ENCODE measurements around the gene C22orf23. TPM values are rescaled to one million over a fixed set of nuclear protein-coding genes. Genes with fewer than 3 reads are reported as not detected.

The C22orf23 gene
- polyA plus RNA-seq, 4 donors, result 0.24 TPM; not detected in 2

DNA sequence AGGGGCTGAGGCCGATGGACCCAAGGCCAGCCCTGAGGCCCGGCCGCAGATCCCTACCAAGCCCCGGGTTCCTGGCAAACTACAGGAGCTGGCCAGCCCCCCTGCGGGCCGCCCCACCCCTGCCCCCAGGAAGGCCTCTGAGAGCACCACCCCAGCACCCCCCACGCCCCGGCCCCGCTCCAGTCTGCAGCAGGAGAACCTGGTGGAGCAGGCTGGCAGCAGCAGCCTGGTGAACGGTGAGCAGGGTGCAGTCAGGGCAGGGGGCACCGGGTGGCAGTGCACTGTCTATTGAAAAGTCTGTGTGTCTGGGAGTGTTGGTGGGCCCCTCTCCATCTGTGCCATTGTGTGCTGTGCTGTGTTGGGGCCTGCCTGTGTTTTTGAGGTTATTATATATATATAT, 31.2 kb downstream of the C22orf23 start:
- DNase-seq (no peak), FAIRE-seq (no peak)
- H3K4me1 ChIP-seq (ENCODE audit: control insufficient read depth in 3 of 3, insufficient read depth in 2 of 3, low read depth in 1 of 3, low read length in 2 of 3), result peaks cover 0 to 8% (median 0%) of the 10 kb centered on the region in 3 donors
- H3K4me3 ChIP-seq (ENCODE audit: low read depth in 1 of 3, low read length in 3 of 3), result no peak overlapping the region
- no peaks in the 10 kb centered on the region for H3K27me3 ChIP-seq (ENCODE audit: control insufficient read depth in 3 of 3, insufficient read depth in 3 of 3, low read length in 3 of 3)
- H3K27ac ChIP-seq (ENCODE audit: low read depth in 1 of 3, low read length in 2 of 3), result no peak overlapping the region
- 89 to 93% (median 90%) methylated on average over 11 of the region's 11 CpGs for WGBS, 3 donors
- no peaks in the 10 kb centered on the region for H3K9me3 ChIP-seq (ENCODE audit: control insufficient read depth in 2 of 2, insufficient read depth in 1 of 2, low read depth in 1 of 2, low read length in 1 of 2)
- peaks cover 11 to 83% (median 17%) of the 10 kb centered on the region in 3 donors for H3K36me3 ChIP-seq (ENCODE audit: control insufficient read depth in 3 of 3, insufficient read depth in 2 of 3, low read depth in 1 of 3, low read length in 3 of 3)

GRCh38 chr22:37920126-37920525, 33.3 kb downstream of the C22orf23 start:
- Histone ChIP-seq H3K27me3 (ENCODE audit: control insufficient read depth in 3 of 3, insufficient read depth in 3 of 3, low read length in 3 of 3) (no peaks in the 10 kb centered on the region), H3K9me3 (ENCODE audit: control insufficient read depth in 2 of 2, insufficient read depth in 1 of 2, low read depth in 1 of 2, low read length in 1 of 2) (no peaks in the 10 kb centered on the region), H3K4me1 (ENCODE audit: control insufficient read depth in 3 of 3, insufficient read depth in 2 of 3, low read depth in 1 of 3, low read length in 2 of 3) (peaks cover 0 to 8% (median 0%) of the 10 kb centered on the region in 3 donors), H3K27ac (ENCODE audit: low read depth in 1 of 3, low read length in 2 of 3) (no peak overlapping the region), H3K36me3 (ENCODE audit: control insufficient read depth in 3 of 3, insufficient read depth in 2 of 3, low read depth in 1 of 3, low read length in 3 of 3) (peaks cover 5 to 79% (median 11%) of the 10 kb centered on the region in 3 donors), H3K4me3 (ENCODE audit: low read depth in 1 of 3, low read length in 3 of 3) (no peak overlapping the region)
- DNase-seq (no peak), FAIRE-seq (no peak)
- 48 to 60% (median 58%) methylated on average over 5 of the region's 5 CpGs for WGBS, 3 donors

- Histone ChIP-seq H3K36me3 (ENCODE audit: control insufficient read depth in 3 of 3, insufficient read depth in 2 of 3, low read depth in 1 of 3, low read length in 3 of 3) (peaks cover 5 to 78% (median 7%) of the 10 kb centered on the region in 3 donors), H3K27ac (ENCODE audit: low read depth in 1 of 3, low read length in 2 of 3) (no peak overlapping the region), H3K9me3 (ENCODE audit: control insufficient read depth in 2 of 2, insufficient read depth in 1 of 2, low read depth in 1 of 2, low read length in 1 of 2) (no peaks in the 10 kb centered on the region), H3K4me3 (ENCODE audit: low read depth in 1 of 3, low read length in 3 of 3) (no peak overlapping the region), H3K4me1 (ENCODE audit: control insufficient read depth in 3 of 3, insufficient read depth in 2 of 3, low read depth in 1 of 3, low read length in 2 of 3) (peaks cover 0 to 8% (median 0%) of the 10 kb centered on the region in 3 donors), H3K27me3 (ENCODE audit: control insufficient read depth in 3 of 3, insufficient read depth in 3 of 3, low read length in 3 of 3) (no peaks in the 10 kb centered on the region)
- DNase-seq, result no peak
- FAIRE-seq, result no peak
- 85 to 92% (median 91%) methylated on average over 25 of the region's 25 CpGs for WGBS, 3 donors
Observed at GRCh38 chr22:37918580-37919270, 34.7 kb downstream of the C22orf23 start.

DNA sequence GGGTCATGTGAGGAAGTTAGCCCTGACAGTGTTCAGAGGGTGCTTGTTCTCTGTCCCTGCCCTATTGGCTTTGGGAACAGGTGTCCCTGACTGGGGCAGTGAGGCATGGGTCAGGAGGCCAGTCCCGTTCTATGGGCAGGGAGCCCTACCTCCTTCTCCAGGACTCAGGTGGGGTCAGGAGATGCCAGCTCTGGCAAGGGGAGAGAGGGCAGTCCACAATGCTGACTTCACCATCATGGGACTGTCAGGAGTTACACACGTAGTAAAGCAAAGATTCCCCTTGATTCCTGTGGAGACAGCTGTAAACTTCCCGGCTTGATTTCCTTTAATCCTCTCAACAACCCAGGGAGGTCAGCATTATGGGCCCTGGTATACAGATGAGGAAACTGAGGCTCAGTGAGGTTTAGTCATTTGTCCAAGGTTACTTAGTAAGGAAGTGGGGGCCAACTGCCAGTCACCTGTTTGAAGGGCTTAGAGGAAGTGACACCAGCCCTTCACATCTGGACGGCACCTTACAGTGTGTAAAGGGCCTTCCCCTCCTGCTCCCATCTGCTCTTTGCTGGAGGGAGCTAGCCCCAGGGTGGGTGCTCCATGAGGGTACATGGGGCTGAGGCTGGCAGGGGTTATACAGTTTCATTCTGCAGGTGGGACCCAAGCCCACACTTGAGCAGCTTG, 35.4 kb downstream of the C22orf23 start:
- Histone ChIP-seq H3K36me3 (ENCODE audit: control insufficient read depth in 3 of 3, insufficient read depth in 2 of 3, low read depth in 1 of 3, low read length in 3 of 3) (peaks cover 5 to 78% (median 10%) of the 10 kb centered on the region in 3 donors), H3K27ac (ENCODE audit: low read depth in 1 of 3, low read length in 2 of 3) (no peak overlapping the region), H3K4me1 (ENCODE audit: control insufficient read depth in 3 of 3, insufficient read depth in 2 of 3, low read depth in 1 of 3, low read length in 2 of 3) (peaks cover 0 to 8% (median 0%) of the 10 kb centered on the region in 3 donors), H3K27me3 (ENCODE audit: control insufficient read depth in 3 of 3, insufficient read depth in 3 of 3, low read length in 3 of 3) (no peaks in the 10 kb centered on the region), H3K9me3 (ENCODE audit: control insufficient read depth in 2 of 2, insufficient read depth in 1 of 2, low read depth in 1 of 2, low read length in 1 of 2) (no peaks in the 10 kb centered on the region), H3K4me3 (ENCODE audit: low read depth in 1 of 3, low read length in 3 of 3) (no peak overlapping the region)
- DNase-seq (peak in 1 of 2 donors; percentile 25), FAIRE-seq (no peak)
- 83 to 88% (median 87%) methylated on average over 4 of the region's 4 CpGs for WGBS, 3 donors

GRCh38 chr22:37916311-37916710, 37.1 kb downstream of the C22orf23 start:
- H3K27me3 ChIP-seq (ENCODE audit: control insufficient read depth in 3 of 3, insufficient read depth in 3 of 3, low read length in 3 of 3), result no peaks in the 10 kb centered on the region
- WGBS, 3 donors, result 90 to 94% (median 93%) methylated on average over 5 of the region's 5 CpGs
- FAIRE-seq (no peak), DNase-seq (no peak)
- H3K4me1 ChIP-seq (ENCODE audit: control insufficient read depth in 3 of 3, insufficient read depth in 2 of 3, low read depth in 1 of 3, low read length in 2 of 3), result peaks cover 0 to 8% (median 0%) of the 10 kb centered on the region in 3 donors
- H3K9me3 ChIP-seq (ENCODE audit: control insufficient read depth in 2 of 2, insufficient read depth in 1 of 2, low read depth in 1 of 2, low read length in 1 of 2), result no peaks in the 10 kb centered on the region
- H3K4me3 ChIP-seq (ENCODE audit: low read depth in 1 of 3, low read length in 3 of 3), result no peak overlapping the region
- no peak overlapping the region for H3K27ac ChIP-seq (ENCODE audit: low read depth in 1 of 3, low read length in 2 of 3)
- peaks cover 4 to 79% (median 10%) of the 10 kb centered on the region in 3 donors for H3K36me3 ChIP-seq (ENCODE audit: control insufficient read depth in 3 of 3, insufficient read depth in 2 of 3, low read depth in 1 of 3, low read length in 3 of 3)

DNA sequence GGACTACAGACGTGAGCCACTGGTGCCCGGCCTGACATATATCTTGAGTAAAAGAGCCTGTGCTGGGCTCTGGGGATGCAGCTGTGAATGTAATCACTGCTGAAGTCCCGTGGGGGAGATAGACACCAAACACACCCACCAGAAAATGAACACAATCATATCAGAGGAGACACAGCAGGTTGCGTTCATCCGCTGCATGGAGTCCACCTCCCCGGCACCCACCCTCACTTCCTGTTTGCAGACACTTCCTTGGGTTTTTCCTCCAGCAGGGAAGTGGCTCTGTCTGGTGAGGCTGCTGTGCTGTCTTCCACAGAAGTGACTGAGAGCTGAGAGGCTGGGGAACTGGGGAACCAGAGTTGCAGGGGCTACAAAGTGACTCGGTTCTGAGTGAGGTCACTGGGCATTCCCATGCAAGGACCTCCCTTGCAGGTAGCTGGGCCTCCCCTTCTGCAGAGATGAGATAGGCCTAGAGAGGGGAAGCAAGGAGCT, 40.1 kb downstream of the C22orf23 start:
- no peaks in the 10 kb centered on the region for H3K9me3 ChIP-seq (ENCODE audit: control insufficient read depth in 2 of 2, insufficient read depth in 1 of 2, low read depth in 1 of 2, low read length in 1 of 2)
- H3K36me3 ChIP-seq (ENCODE audit: control insufficient read depth in 3 of 3, insufficient read depth in 2 of 3, low read depth in 1 of 3, low read length in 3 of 3), result peaks cover 2 to 75% (median 10%) of the 10 kb centered on the region in 3 donors
- FAIRE-seq (no peak), DNase-seq (no peak)
- H3K27ac ChIP-seq (ENCODE audit: low read depth in 1 of 3, low read length in 2 of 3), result no peak overlapping the region
- H3K4me1 ChIP-seq (ENCODE audit: control insufficient read depth in 3 of 3, insufficient read depth in 2 of 3, low read depth in 1 of 3, low read length in 2 of 3), result peaks cover 0 to 2% (median 0%) of the 10 kb centered on the region in 3 donors
- no peak overlapping the region for H3K4me3 ChIP-seq (ENCODE audit: low read depth in 1 of 3, low read length in 3 of 3)
- H3K27me3 ChIP-seq (ENCODE audit: control insufficient read depth in 3 of 3, insufficient read depth in 3 of 3, low read length in 3 of 3), result no peaks in the 10 kb centered on the region
- WGBS, 3 donors, result 72 to 84% (median 83%) methylated on average over 7 of the region's 7 CpGs

GRCh38 chr22:37912171-37912570, 41.2 kb downstream of the C22orf23 start:
- H3K27ac ChIP-seq (ENCODE audit: low read depth in 1 of 3, low read length in 2 of 3), result no peak overlapping the region
- H3K4me1 ChIP-seq (ENCODE audit: control insufficient read depth in 3 of 3, insufficient read depth in 2 of 3, low read depth in 1 of 3, low read length in 2 of 3), result no peaks in the 10 kb centered on the region
- WGBS, 3 donors, result 73 to 82% (median 81%) methylated on average over 8 of the region's 8 CpGs
- no peaks in the 10 kb centered on the region for H3K9me3 ChIP-seq (ENCODE audit: control insufficient read depth in 2 of 2, insufficient read depth in 1 of 2, low read depth in 1 of 2, low read length in 1 of 2)
- peaks cover 2 to 67% (median 9%) of the 10 kb centered on the region in 3 donors for H3K36me3 ChIP-seq (ENCODE audit: control insufficient read depth in 3 of 3, insufficient read depth in 2 of 3, low read depth in 1 of 3, low read length in 3 of 3)
- DNase-seq (no peak), FAIRE-seq (no peak)
- no peaks in the 10 kb centered on the region for H3K27me3 ChIP-seq (ENCODE audit: control insufficient read depth in 3 of 3, insufficient read depth in 3 of 3, low read length in 3 of 3)
- no peak overlapping the region for H3K4me3 ChIP-seq (ENCODE audit: low read depth in 1 of 3, low read length in 3 of 3)

- no peaks in the 10 kb centered on the region for H3K9me3 ChIP-seq (ENCODE audit: control insufficient read depth in 2 of 2, insufficient read depth in 1 of 2, low read depth in 1 of 2, low read length in 1 of 2)
- H3K4me1 ChIP-seq (ENCODE audit: control insufficient read depth in 3 of 3, insufficient read depth in 2 of 3, low read depth in 1 of 3, low read length in 2 of 3), result no peaks in the 10 kb centered on the region
- 76 to 83% (median 82%) methylated on average over 8 of the region's 8 CpGs for WGBS, 3 donors
- DNase-seq, result no peak
- FAIRE-seq, result no peak
- no peaks in the 10 kb centered on the region for H3K27me3 ChIP-seq (ENCODE audit: control insufficient read depth in 3 of 3, insufficient read depth in 3 of 3, low read length in 3 of 3)
- no peak overlapping the region for H3K4me3 ChIP-seq (ENCODE audit: low read depth in 1 of 3, low read length in 3 of 3)
- H3K36me3 ChIP-seq (ENCODE audit: control insufficient read depth in 3 of 3, insufficient read depth in 2 of 3, low read depth in 1 of 3, low read length in 3 of 3), result peaks cover 2 to 62% (median 6%) of the 10 kb centered on the region in 3 donors
- no peak overlapping the region for H3K27ac ChIP-seq (ENCODE audit: low read depth in 1 of 3, low read length in 2 of 3)
Observed at GRCh38 chr22:37911697-37912096, 41.7 kb downstream of the C22orf23 start.
